Sigmoid colon (tissue), 4 donors: ENCODE data around the gene CMKLR1.

Experiments used
- CTCF ChIP-seq, 4 experiments: fragments of 450-650 bp in 3 of 4; fragments of 200-600 bp in 1 of 4; IDR thresholded peaks; one replicate each; pipeline ENCODE4 v1.5.1; 2016 to 2019; ENCODE audit warnings: antibody characterized with exemption in 4 of 4, mild to moderate bottlenecking in 3 of 4, moderate library complexity in 2 of 4
- EP300 ChIP-seq, 4 donors: sonication (generic); formaldehyde crosslinking; IDR thresholded peaks; one replicate each; pipeline ENCODE4 v1.6.1; 2017; ENCODE audit warnings: antibody characterized with exemption in 4 of 4
- POLR2A ChIP-seq, 2 donors: fragments of 450-650 bp; IDR thresholded peaks; one replicate each; pipeline ENCODE4 v1.6.1; 2016; ENCODE audit warnings: antibody characterized with exemption in 2 of 2, mild to moderate bottlenecking in 2 of 2, moderate library complexity in 2 of 2
- POLR2AphosphoS5 ChIP-seq, 4 donors: sonication (generic); formaldehyde crosslinking; IDR thresholded peaks; one replicate each; pipeline ENCODE4 v1.6.1; 2017; ENCODE audit warnings: antibody characterized with exemption in 4 of 4

GRCh38 chr12:108257610-108258106, 81.5 kb downstream of the CMKLR1 start:
- TF ChIP-seq CTCF (IDR thresholded peaks at IDR 0.05) = no peak
- TF ChIP-seq EP300 (IDR thresholded peaks at IDR 0.05) = no peak
- no peak for TF ChIP-seq POLR2A (IDR thresholded peaks at IDR 0.05)
- TF ChIP-seq POLR2AphosphoS5 (IDR thresholded peaks at IDR 0.05) = no peak
